ENCODE measurements around the gene DAGLA.

GRCh38 chr11:61718621-61719302 is 38.6 kb downstream of the DAGLA start:
- no peak for TF ChIP-seq CTCF (IDR thresholded peaks at IDR 0.05)
- peak in 1 of 2 donors; percentile 25 for TF ChIP-seq POLR2A (IDR thresholded peaks at IDR 0.05)

Measured in uterus (tissue), 2 donors.